Nephron (organoid): ENCODE results near the gene FAM89B.

Experiments used
- H3K27ac Mint-ChIP-seq, 3 experiments: 2 replicates each; pipeline ENCODE4 v1.8.0; 2020; ENCODE audit warnings: mixed read lengths in 3 of 3, mild to moderate bottlenecking in 2 of 3, moderate library complexity in 1 of 3
- H3K27me3 Mint-ChIP-seq: 2 replicates; pipeline ENCODE4 v1.8.0; 2021; ENCODE audit warnings: low read depth, mild to moderate bottlenecking, moderate library complexity, mixed read lengths
- H3K36me3 Mint-ChIP-seq: 2 replicates; pipeline ENCODE4 v1.8.0; 2020; ENCODE audit warnings: low read depth, mixed read lengths
- H3K4me1 Mint-ChIP-seq: 2 replicates; pipeline ENCODE4 v1.8.0; 2020; ENCODE audit warnings: mixed read lengths
- H3K4me3 Mint-ChIP-seq, 3 experiments: 2 replicates each; pipeline ENCODE4 v1.8.0; 2020; ENCODE audit warnings: mild to moderate bottlenecking in 3 of 3, mixed read lengths in 3 of 3, moderate library complexity in 2 of 3
- H3K9me3 Mint-ChIP-seq: 2 replicates; pipeline ENCODE4 v1.8.0; 2020; ENCODE audit warnings: mixed read lengths
- TF ChIP-seq, protein P1 (sequence below), 3 experiments: fragments of 200-600 bp; sonication (generic); IDR thresholded peaks; one replicate each; pipeline ENCODE4 v1.5.0; 2021; ENCODE audit warnings: antibody characterized with exemption in 3 of 3; ENCODE audit not compliant: unreplicated experiment in 3 of 3

FAM89B gene

DNA sequence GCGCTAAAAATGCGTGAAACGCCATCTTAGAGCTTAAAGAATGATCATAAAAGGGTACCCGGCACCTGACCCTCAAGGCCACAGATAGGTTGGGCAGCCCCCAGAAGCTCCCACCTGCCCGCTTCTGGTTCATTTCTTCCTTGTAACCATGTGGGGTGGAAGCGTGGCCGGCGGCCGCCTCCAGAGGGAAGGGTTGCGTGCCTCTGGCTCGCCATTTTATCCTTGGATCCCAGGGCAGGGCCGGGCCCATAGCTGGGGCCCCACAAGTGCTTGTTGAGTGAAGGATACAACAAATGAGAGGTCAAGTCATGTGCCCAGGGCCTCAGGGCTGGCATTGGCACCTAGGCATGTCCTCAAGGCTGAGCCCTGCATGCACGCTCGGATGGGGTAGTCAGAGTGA lies 49.1 kb downstream of the FAM89B start:
- TF ChIP-seq, protein P1, sequence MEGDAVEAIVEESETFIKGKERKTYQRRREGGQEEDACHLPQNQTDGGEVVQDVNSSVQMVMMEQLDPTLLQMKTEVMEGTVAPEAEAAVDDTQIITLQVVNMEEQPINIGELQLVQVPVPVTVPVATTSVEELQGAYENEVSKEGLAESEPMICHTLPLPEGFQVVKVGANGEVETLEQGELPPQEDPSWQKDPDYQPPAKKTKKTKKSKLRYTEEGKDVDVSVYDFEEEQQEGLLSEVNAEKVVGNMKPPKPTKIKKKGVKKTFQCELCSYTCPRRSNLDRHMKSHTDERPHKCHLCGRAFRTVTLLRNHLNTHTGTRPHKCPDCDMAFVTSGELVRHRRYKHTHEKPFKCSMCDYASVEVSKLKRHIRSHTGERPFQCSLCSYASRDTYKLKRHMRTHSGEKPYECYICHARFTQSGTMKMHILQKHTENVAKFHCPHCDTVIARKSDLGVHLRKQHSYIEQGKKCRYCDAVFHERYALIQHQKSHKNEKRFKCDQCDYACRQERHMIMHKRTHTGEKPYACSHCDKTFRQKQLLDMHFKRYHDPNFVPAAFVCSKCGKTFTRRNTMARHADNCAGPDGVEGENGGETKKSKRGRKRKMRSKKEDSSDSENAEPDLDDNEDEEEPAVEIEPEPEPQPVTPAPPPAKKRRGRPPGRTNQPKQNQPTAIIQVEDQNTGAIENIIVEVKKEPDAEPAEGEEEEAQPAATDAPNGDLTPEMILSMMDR (IDR thresholded peaks at IDR 0.05; ENCODE audit: unreplicated experiment in 3 of 3), result no peak
- H3K9me3 Mint-ChIP-seq, result no peaks in the 10 kb centered on the region
- peaks cover 6% of the 10 kb centered on the region for H3K4me1 Mint-ChIP-seq
- no peak overlapping the region for H3K27ac Mint-ChIP-seq
- H3K36me3 Mint-ChIP-seq, result peaks cover 22% of the 10 kb centered on the region
- H3K27me3 Mint-ChIP-seq, result no peaks in the 10 kb centered on the region
- no peak overlapping the region for H3K4me3 Mint-ChIP-seq

- TF ChIP-seq, protein P1 (IDR thresholded peaks at IDR 0.05; ENCODE audit: unreplicated experiment in 3 of 3), result no peak
- H3K4me3 Mint-ChIP-seq, result no peak overlapping the region
Measured at GRCh38 chr11:65622011-65622410, 49.7 kb downstream of the FAM89B start.

GRCh38 chr11:65623177-65623576 lies 50.8 kb downstream of the FAM89B start:
- TF ChIP-seq, protein P1 (IDR thresholded peaks at IDR 0.05; ENCODE audit: unreplicated experiment in 3 of 3), result no peak
- peaks cover 17% of the 10 kb centered on the region for H3K36me3 Mint-ChIP-seq
- H3K27ac Mint-ChIP-seq, result no peak overlapping the region
- H3K4me1 Mint-ChIP-seq, result no peaks in the 10 kb centered on the region
- no peaks in the 10 kb centered on the region for H3K27me3 Mint-ChIP-seq
- H3K4me3 Mint-ChIP-seq, result no peak overlapping the region
- no peaks in the 10 kb centered on the region for H3K9me3 Mint-ChIP-seq

More at GRCh38 chr11:65622011-65622410, 49.7 kb downstream of the FAM89B start:
- H3K36me3 Mint-ChIP-seq, result peaks cover 17% of the 10 kb centered on the region
- no peak overlapping the region for H3K27ac Mint-ChIP-seq
- peaks cover under 1% of the 10 kb centered on the region for H3K4me1 Mint-ChIP-seq
- H3K9me3 Mint-ChIP-seq, result no peaks in the 10 kb centered on the region
- no peaks in the 10 kb centered on the region for H3K27me3 Mint-ChIP-seq
